NT2/D1 (cell line): ENCODE data around the gene EML6.

ENCODE experiments used
- SUZ12 ChIP-seq: IDR thresholded peaks from 2 replicates; pipeline ENCODE4 v1.6.1; 2011; ENCODE audit not compliant: insufficient read length, insufficient read depth; ENCODE audit errors: extremely low read depth
- YY1 ChIP-seq: IDR thresholded peaks from 2 replicates; pipeline ENCODE4 v1.6.1; 2011; ENCODE audit not compliant: insufficient read length, insufficient read depth
- ZNF274 ChIP-seq: IDR thresholded peaks from 2 replicates; pipeline ENCODE4 v1.6.1; 2011; ENCODE audit warnings: mild to moderate bottlenecking, low read depth, low read length

- TF ChIP-seq YY1 (no peak), ZNF274 (no peak), SUZ12 (no peak)
Measured at GRCh38 chr2:54909001-54909400, 185.5 kb downstream of the EML6 start.
